Measurements from ENCODE around the gene EGR1.

Gene EGR1

DNA sequence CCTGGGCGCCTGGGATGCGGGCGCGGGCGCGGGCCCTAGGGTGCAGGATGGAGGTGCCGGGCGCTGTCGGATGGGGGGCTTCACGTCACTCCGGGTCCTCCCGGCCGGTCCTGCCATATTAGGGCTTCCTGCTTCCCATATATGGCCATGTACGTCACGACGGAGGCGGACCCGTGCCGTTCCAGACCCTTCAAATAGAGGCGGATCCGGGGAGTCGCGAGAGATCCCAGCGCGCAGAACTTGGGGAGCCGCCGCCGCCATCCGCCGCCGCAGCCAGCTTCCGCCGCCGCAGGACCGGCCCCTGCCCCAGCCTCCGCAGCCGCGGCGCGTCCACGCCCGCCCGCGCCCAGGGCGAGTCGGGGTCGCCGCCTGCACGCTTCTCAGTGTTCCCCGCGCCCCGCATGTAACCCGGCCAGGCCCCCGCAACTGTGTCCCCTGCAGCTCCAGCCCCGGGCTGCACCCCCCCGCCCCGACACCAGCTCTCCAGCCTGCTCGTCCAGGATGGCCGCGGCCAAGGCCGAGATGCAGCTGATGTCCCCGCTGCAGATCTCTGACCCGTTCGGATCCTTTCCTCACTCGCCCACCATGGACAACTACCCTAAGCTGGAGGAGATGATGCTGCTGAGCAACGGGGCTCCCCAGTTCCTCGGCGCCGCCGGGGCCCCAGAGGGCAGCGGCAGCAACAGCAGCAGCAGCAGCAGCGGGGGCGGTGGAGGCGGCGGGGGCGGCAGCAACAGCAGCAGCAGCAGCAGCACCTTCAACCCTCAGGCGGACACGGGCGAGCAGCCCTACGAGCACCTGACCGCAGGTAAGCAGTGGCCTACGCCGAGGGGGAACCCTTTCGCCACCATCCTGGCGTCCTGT is at the start of gene EGR1:
TSS of gene EGR1 (plus strand) at position 219 of the 864 bp plus-strand sequence. CDS start at position 502, 283 bp downstream.
- DNase-seq: peak; percentile 93 to 100 (median 99)

DNA sequence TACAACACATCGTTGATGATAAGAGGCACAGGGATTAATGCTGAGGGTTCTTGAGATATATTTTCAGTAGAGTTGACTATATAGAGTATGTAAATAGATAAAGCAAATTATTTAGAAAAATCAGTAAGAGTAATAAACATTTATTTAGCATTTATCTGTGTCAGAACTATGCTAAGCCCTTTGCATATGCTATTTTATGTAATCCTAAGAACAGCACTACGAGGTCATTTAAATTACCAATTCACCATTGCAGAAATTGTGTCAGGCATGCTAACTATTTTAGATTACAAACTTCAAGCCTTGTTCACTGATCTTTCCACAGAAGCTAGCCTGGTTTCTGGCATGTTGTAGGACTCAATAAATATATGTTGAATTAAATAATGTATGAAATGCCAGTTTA is 46.8 kb upstream of the EGR1 start:
- no peak for DNase-seq

DNA sequence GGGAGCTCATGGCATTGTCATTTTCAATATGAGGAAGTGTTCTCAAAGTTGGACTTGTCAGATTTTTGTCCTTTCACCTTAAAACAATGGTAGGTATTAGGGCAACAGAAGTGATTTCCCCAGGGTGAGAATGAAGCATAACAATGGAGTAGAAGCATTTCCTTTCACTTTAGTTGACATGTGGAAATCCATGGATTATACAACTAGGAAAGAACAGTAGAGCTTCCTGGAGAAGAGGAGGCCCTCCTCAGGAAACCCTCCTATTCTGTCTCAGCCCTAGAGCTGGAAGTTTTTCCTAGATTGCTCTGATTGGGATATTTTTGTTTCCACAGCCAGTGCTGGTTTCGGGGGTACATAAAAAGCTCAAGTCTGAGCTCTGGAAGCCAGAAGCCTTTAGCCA is 40.2 kb upstream of the EGR1 start:
- no peak for DNase-seq

DNA sequence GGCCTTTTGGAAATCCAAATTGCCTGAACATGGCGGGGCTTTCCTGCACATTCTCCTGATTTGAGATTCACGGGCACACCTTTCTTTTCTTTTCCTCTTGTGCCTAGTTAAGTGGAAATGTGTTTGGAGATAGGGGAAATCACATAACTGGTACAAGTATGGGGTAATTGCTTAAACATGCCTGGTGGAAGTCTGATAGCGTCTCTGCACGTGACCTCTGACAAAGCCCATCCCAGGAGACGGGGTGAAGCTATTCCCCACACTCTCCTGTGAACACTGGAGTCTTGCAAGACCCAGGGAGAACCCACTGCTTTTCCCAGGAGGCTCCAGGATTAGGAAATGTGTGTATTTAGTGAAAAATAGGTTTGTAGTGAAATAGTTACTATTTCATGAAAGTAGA is 29.3 kb upstream of the EGR1 start:
- DNase-seq: no peak

DNA sequence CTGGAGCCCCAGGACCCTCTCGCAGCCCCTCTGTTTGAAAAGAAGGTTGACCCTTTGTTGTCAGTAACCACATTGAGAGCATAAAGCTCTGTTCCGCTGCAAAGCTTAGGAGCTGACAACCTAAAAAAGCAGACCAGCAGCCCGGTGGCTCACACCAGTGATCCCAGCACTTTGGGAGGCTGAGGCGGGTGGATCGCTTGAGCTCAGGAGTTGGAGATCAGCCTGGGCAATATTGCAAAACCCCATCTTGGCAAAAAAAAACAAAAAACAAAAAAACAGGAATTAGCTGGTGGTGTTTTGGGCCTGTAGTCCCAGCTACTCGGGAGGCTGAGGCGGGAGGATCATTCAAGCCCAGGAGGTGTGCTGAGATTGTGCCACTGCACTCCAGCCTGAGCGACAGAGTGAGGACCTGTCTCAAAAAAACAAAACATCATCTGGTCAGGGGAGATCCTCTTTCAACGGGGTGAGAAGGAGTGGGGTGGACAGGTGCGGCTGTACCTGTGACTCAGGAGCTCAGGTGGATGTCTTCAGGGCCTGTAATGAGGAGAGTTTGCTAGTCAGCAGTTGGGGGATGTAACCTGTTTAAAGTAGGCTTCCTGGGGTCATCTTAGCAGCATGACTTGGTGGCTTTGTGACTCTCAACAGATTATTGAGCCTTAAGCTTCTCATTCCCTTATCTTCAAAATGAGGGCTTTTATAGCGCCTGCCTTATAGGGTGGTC is 27.1 kb upstream of the EGR1 start:
- DNase-seq: no peak

DNA sequence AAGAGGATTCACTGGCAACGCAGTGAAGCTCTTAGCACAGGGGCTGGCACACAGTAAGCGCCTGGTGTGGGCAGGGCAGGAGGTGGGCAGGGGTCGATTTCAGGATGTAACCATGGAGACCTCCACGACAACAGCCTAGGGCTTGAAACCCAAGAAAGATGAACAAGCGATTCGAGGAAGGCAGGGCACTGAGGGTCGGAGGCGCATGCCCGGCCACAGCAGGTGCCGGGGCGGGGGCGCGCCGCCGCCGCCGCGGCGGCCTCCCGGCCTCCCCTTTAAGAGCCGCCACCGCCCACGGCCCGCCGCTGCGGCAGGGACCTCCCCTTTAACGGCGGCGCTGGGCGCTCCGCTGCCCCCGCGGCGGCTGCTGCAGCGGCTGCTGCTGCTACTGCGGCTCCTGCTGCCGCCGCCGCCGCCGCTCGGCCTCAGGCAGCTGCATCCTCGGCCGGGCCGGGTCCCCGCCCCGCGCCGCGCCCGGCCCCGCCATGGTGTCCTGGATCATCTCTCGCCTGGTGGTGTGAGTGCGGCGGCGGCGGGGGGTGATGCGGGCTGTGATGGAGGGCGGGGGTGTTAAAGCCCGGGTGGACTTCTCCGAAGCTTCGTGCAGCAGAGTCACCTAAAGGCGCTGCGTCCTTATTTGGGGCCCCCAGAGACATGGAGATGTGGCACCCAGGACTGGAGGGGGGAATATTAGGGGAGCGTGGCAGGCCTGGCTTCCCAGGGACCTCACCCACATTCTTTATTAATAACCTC is 26.4 kb upstream of the EGR1 start, which contains the start of gene REEP2:
TSS of gene REEP2 (plus strand) at position 334 of the 753 bp plus-strand sequence. CDS start at position 486, 152 bp downstream.
- peak in 3 of 14 donors; percentile 28 to 69 (median 60) for DNase-seq

DNA sequence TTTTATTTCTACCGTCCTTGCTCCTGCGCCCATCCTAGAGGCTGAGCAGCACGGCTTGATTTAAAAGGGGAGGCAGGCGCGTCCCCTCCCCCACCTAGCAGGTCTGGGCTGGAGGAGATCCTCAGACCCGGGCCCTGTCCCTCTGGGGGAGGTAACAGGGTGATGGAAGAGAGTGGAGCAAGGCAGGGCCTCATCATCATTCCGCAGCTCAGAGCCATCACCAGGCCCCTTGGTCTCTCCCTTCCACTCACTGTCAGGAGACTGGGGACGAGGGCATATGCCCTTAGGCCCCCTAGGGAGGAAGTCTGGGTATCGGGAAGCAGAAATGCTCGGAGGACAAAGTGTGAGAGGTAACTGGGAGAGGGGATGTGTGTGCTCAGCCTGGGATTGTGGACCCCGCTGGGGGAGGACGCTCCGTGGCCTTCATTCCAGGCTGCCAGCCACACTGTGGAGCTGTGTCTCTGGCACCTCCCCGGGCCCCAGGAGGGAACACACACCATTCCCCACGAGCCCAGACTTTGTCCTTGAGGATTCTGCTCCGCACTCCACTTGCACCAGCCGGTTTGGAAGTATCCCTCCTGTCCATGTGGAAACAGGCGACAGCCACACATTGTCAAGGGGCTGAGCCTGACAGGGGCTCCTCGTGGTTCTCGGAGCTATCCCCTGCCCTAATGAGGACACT is 25.7 kb upstream of the EGR1 start:
- peak in 2 of 14 donors; percentile 27 to 55 for DNase-seq

DNA sequence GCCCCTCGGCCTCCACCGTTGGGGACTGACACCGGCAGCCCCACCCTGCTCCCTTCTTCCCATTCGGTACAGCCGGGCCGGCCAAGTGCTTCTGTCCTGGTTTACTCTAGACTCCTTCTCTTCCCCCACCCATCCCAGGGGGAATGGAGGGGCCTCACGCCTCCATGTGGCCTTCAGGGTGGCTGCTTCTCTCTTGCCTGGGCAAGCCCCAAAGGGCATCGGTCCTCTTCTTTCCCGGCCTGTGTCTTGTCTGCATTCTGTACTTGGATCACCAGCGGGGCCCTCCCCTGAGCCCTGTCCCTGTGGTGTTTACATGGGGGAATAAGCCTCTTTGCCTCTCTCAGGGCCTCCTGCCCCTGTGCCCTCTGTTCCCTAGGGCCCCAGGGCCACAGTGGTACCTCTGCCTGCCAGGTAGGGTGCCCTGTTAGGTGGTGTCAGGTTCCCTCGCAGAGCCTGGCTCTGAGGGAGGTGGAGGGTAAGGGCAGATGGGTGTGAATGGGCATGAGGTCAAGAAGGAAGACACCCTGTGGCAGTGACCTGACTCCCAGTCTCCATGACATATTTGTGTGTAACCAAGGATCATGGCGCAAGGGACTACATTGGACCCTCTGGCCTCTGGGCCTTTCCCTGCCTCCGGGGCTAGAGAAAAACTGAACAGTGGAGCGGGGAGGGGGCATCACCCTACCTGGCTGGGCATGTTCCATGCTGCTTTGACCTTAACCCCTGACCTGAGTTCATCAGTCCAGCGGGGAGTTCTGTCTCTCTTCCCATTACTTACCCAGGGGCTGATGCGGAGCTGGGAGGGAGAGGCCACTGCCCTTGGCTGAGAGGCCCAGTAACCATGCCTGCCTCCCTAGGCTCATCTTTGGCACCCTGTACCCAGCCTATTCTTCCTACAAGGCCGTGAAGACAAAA is 24.9 kb upstream of the EGR1 start:
- peak in 1 of 14 donors; percentile 27 for DNase-seq

DNA sequence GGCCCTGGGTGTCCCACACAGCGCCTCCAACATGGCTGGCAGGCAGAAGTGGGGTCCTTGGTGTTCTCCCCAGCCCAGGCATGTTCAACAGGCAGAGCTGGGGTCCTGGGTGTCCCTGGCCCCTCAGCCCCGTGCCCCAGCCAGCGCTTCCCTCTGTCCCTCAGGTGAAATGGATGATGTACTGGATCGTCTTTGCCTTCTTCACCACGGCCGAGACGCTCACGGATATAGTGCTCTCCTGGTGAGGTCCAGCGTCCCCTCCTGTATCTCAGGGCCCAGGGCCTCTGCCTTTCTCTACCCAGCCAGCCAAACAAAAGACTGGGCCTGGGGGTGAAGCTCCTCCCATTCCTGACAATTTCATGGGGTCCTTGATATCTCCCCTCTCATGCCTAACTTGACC is 24.1 kb upstream of the EGR1 start:
- DNase-seq: no peak

DNA sequence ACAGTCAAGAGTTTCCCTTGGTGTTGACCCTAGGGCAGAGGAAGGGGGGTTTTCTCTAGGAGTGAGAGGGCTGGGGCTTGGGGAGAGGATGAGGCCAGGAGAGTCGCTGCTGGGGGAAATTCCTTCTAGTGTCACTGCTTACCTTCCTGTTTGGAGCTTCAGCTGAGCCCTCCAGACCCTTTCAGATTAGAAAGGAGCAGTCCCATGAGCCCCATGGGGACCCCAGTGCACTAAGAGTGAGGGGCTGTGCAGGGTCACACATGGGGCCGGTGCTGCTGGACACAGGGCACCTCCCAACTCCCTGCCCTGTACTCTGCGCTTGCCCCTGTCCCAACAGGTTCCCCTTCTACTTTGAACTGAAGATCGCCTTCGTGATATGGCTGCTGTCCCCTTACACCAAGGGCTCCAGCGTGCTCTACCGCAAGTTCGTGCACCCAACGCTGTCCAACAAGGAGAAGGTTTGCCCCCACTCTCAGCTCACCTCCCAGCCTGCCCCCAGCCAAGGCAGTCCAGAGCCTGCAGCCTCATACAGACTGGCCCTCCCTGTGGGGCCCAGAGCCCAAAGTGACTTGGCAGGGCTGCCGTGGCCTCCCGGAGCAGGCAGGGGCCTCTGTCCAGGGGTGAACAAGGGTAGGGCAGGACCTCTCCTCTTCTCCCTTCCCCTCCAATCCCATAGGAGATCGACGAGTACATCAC is 21.1 kb upstream of the EGR1 start:
- no peak for DNase-seq

DNA sequence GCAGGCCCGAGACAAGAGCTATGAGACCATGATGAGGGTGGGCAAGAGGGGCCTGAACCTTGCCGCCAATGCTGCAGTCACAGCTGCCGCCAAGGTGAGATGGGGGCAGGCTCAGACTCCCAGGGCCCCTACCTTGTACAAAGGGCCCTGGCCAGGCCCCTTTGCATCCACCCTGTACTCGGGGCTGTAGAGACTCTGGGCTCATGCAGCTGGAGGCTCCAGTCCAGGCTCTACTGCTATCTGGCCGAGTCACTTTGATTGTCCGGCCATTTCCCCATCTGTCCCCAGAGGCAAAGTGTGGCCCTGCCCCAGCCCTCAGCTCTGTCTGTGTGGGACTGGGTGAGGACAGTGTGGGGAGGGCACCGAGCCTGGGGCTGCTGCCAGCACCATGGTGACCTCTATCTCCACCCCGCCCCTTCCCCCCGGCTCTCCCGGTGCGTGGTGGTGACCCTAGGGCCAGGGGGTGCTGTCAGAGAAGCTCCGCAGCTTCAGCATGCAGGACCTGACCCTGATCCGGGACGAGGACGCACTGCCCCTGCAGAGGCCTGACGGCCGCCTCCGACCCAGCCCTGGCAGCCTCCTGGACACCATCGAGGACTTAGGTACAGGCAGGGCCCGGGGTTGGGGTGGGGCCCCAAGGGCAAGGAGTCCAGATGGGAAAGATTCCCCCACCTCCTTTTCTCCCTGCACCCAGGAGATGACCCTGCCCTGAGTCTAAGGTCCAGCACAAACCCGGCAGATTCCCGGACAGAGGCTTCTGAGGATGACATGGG is 20.3 kb upstream of the EGR1 start:
- DNase-seq: no peak

DNA sequence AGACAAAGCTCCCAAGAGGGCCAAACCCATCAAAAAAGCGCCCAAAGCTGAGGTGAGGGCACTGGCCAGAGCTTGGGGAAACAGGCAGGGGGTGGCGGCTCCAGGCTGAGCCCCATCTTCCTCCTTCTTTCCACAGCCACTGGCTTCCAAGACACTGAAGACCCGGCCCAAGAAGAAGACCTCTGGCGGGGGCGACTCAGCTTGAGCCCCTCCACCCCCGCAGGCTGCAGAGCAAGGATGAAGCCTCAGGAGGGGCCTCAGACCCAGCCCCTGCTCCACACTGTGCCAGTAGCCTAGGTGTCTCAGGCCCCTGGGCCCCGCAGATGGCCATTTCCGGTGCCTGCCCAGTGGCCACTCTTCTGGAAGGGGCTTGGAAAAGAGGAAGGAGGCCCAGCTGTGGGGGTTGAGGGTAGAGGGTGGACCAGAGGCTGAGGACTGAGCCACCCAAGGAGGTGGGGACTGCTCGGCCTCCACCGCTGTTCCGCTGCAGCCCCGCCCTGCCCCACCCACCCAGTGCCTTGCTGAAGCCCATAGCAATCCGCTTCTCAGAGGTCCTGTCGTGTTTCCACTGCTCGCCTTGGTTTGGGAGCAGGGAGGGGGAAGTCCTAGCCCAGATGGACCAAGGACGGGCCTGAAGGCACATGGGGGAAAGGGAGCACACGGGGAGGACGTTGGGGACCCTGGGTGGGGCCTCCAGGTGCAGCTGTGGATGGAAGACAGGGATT is 19.6 kb upstream of the EGR1 start:
- DNase-seq: no peak

DNA sequence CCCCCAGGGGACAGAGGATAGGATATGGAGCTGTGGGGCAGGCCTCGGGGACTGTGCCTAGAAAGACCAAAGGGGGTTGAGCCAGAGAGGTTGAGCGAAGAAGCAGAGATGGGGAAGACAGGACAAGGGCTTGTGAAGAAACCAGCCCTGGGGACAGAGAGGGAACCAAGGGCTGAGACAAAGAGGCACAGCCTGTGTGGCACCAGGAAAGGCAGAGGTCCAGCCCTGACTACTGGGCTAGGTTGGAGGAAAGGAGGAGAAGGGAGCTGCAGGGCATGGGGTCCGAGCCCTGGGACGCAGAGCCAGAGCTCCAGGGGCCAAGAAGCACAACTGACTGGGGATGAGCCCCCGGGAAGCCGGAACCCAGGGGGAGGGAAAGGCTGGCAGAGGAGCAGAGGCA is 17.2 kb upstream of the EGR1 start:
- no peak for DNase-seq

DNA sequence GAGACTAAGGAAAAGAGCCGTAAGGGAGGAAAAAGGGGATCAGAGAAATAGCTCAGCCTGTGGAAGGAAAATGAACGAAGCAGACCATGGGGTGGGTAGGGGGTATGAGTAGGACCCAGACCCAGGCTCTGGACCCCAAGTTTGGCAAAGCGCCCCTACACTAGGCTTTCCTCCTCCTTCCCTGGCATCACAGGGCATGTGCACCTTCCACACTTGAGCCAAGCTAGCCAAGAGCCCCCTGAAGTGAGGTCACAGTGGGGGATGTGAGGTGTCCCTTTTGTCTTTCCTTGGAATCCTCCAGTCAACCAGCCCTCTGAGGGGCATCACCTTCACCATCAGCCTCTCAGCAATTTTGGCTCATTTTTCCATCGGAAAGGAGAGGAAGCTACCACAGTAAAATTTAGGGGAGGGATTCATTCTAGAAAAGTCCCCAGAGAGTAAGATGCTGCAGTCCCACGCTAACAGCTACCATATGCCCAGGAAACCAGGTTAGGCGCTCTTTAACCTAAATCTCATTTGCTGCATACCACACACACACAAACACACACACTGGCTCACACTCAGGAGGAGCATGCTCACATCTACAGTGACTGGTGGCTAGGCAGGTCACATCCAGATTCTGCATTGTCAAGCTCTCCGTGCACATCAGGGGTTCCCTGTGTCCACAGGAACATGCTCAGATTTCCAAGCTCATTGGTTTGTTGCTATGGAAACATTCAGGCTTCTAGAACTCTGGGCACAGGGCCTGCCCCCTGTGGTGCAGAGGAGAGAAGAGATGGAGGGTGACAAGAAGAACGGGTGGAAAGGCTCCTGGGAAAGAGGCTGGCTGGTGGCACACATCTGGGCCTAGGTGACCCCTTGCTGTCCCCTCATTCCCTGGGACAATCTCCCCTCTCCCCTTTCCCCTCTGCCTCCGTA is 16.5 kb upstream of the EGR1 start:
- peak in 4 of 14 donors; percentile 30 to 95 (median 42) for DNase-seq

DNA sequence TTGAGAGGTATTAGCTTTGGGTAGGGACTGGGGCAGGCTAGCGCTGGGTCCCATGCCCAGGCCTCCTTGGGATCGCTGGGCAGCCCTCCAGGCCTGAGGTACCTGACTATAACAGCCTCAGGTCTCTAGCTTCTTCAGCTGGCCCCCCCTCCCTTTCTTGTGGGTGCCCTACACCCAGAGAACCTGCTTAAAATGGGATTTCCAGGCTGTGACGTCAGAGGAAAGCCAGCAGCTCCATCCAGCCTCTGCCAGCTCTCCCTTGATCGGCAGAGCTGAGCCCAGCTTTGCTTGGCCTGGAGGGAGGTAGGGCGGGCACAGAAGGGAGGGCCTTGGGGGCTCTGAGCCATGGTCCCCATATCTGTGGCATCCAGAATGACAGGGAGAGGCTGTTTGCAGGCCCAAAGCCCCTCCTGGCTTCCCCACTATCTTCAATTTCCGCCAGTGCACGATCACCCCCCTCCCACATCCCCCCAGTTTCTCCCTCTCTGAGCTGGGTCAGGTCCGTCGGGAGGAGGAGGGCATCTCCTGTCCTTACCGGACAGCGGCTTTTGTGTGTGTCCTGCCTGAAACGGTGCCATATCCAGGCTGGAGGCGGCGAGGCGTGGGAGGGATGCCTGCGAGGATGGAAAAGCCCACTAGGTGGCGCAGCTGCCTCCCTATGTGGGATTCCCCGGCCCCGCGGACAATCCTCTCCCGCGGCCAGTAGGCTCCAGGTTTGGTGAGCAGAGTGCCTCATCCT is 15.6 kb upstream of the EGR1 start:
- DNase-seq: peak in 13 of 14 donors; percentile 37 to 86 (median 62)

DNA sequence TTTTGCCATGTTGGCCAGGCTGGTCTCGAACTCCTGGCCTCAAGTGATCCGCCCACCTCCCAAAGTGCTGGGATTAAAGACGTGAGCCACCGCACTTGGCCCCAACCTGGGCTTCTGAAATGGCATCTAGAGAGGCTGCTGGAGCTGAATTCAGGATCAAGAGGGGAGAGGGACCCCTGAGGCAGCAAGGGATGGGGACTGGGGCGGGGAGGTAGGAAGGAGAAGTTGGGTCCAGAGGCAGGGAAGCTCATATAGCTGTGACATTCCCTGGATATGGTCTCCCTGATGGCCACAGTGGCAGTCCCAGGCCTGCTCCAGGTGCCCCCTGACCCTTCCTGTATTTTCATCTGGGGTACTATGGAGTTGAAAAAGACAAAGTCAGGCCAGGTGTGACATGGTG is 14.3 kb upstream of the EGR1 start:
- no peak for DNase-seq

DNA sequence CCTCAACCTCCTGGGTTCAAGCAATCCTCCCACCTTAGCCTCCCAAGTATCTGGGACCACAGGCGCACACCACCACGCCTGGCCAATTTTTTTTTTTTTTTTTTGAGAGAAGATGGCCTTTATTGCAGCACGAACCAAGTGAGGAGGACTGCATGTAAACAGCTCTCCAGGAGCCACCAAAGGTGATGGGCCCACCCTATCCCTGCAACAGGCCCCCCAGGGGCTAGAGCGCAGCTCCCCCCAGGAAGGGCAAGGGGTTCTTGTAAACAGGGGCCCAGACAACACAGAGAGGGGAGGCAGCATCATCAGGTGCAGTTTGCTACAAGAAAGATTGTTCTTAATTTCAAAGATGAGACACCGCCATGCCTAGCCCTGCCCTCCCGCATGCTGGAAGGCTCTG is 12.6 kb upstream of the EGR1 start:
- no peak for DNase-seq
